Activated T-helper 1 cell treated with anti-CD3 and anti-CD28 coated beads, Interleukin-12 subunit alpha, Interleukin-12 subunit beta, Interleukin-2, Interleukin-4 antibody, amounts not matched to agents 30 ng/mL and 10 ng/mL and 1 ng/mL, durations not matched to agents 14 hours and 24 hours and 36 hours (primary cell): ENCODE data around the gene SERPINB12. TPM values are rescaled to one million over a fixed set of nuclear protein-coding genes. Genes with fewer than 3 reads are reported as not detected.

ENCODE experiments used
- total RNA-seq: library from RNA; stranded (reverse); gene quantifications from 2 replicates; pipeline ENCODE4 v1.2.3, GENCODE V29; 2022

SERPINB12 gene
- total RNA-seq, 1 donor from 2014 or later, result not detected

Other genes starting within 250 kb of the SERPINB12 start
- gene BCL2, start 222.6 kb upstream of the SERPINB12 start, total RNA-seq, result 95.9 and 97.1 TPM in 2 replicates
- gene KDSR, start 175.2 kb upstream of the SERPINB12 start, total RNA-seq, result 72.2 and 83.5 TPM in 2 replicates
- 58.6 and 60.7 TPM in 2 replicates for gene VPS4B, start 119.9 kb upstream of the SERPINB12 start, total RNA-seq
- not detected in 2 replicates for gene SERPINB5, start 65.4 kb upstream of the SERPINB12 start, total RNA-seq
- gene SERPINB13, start 45.0 kb downstream of the SERPINB12 start, total RNA-seq, result not detected in 2 replicates
- gene SERPINB4, start 101.9 kb downstream of the SERPINB12 start, total RNA-seq, result not detected in 2 replicates
- not detected in 2 replicates for gene SERPINB3, start 119.5 kb downstream of the SERPINB12 start, total RNA-seq
- not detected in 2 replicates for gene SERPINB11, start 160.6 kb downstream of the SERPINB12 start, total RNA-seq
- gene SERPINB7, start 233.0 kb downstream of the SERPINB12 start, total RNA-seq, result not detected in 2 replicates